Measurements from ENCODE around the gene KCNJ10.

- TF ChIP-seq, protein P1, sequence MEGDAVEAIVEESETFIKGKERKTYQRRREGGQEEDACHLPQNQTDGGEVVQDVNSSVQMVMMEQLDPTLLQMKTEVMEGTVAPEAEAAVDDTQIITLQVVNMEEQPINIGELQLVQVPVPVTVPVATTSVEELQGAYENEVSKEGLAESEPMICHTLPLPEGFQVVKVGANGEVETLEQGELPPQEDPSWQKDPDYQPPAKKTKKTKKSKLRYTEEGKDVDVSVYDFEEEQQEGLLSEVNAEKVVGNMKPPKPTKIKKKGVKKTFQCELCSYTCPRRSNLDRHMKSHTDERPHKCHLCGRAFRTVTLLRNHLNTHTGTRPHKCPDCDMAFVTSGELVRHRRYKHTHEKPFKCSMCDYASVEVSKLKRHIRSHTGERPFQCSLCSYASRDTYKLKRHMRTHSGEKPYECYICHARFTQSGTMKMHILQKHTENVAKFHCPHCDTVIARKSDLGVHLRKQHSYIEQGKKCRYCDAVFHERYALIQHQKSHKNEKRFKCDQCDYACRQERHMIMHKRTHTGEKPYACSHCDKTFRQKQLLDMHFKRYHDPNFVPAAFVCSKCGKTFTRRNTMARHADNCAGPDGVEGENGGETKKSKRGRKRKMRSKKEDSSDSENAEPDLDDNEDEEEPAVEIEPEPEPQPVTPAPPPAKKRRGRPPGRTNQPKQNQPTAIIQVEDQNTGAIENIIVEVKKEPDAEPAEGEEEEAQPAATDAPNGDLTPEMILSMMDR (IDR thresholded peaks at IDR 0.05) = no peak
- TF ChIP-seq EP300 (IDR thresholded peaks at IDR 0.05) (no peak), POLR2A (IDR thresholded peaks at IDR 0.05) (no peak)
Observed at GRCh38 chr1:160058087-160058486, 11.9 kb downstream of the KCNJ10 start.

All from suprapubic skin (tissue), 3 donors.